ENCODE results near the gene MRTFB.
A peak's percentile ranks its signal among the peaks of the same experiment; 100 is the strongest.

Gene MRTFB

DNA sequence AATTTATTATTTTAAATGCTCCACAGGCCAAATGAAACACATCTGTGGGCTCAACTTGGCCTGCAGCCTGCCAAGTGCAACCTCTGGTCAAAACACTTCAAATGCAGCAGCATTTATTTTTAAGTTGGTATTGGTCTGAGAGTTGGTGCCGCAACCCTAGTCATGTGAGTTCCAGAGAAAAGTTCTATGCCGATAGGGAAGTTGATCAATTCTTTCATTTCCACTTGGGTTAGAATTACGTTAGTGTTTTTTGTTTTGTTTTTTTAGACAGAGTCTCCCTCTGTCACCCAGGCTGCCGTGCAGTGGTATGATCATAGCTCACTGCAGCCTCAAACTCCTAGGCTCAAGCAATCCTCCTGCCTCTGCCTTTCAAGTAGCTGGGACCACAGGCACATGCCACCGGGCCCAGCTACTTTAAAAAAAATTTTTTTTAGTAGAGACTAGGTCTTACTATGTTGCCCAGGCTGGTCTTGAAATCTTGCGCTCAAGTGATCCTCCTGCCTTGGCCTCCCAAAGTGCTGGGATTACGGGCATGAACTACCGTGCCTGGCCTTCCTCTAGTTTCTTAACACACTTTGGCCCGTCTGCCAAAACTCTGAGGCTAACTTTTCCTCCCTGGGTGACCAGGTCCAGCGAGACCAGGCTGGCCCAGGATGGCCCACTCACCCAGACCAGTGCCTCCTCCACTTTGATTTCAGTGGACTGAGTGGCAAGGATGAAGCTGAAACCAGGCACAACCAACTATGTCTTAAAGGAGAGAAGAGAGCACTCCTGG is 221.1 kb downstream of the MRTFB start:
- Histone ChIP-seq H3K4me3 (ENCODE audit: low read length) (no peak overlapping the region), H3K9me3 (ENCODE audit: control insufficient read depth, insufficient read depth, low read length) (no peaks in the 10 kb centered on the region), H3K27me3 (ENCODE audit: control insufficient read depth, insufficient read depth, low read length) (no peaks in the 10 kb centered on the region), H3K36me3 (ENCODE audit: control insufficient read depth, insufficient read depth, low read length) (no peaks in the 10 kb centered on the region), H3K4me1 (ENCODE audit: control insufficient read depth, insufficient read depth, low read length) (no peaks in the 10 kb centered on the region), H3K27ac (ENCODE audit: low read length) (no peak overlapping the region)
- WGBS (ENCODE audit: insufficient coverage, insufficient read length): no CpG with 5 or more reads among the region's 10 CpGs
- DNase-seq (ENCODE audit: low read depth, low spot score): no peak

DNA sequence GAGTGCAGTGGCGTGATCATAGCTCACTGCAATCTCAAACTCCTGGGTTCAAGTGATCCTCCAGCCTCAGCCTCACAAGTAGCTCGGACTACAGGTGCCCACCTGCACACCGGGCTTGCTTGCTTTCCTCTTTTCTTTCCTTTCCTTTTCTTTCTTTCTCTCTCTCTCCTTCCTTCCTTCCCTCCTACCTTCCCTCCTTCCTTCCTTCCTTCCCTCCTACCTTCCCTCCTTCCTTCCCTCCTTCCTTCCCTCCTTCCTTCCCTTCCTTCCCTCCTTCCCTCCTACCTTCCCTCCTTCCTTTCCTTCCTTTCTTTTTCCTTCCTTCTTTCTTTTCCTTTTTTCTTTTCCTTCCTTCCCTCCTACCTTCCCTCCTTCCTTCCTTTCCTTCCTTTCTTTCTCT is 225.5 kb downstream of the MRTFB start:
- no peak for DNase-seq (ENCODE audit: low read depth, low spot score)
- H3K9me3 ChIP-seq (ENCODE audit: control insufficient read depth, insufficient read depth, low read length): no peaks in the 10 kb centered on the region
- H3K27me3 ChIP-seq (ENCODE audit: control insufficient read depth, insufficient read depth, low read length): peaks cover 4% of the 10 kb centered on the region; the same call in 1 of the 2 replicates
- H3K27ac ChIP-seq (ENCODE audit: low read length): no peak overlapping the region
- H3K4me3 ChIP-seq (ENCODE audit: low read length): no peak overlapping the region
- H3K4me1 ChIP-seq (ENCODE audit: control insufficient read depth, insufficient read depth, low read length): peaks cover 2% of the 10 kb centered on the region
- H3K36me3 ChIP-seq (ENCODE audit: control insufficient read depth, insufficient read depth, low read length): no peaks in the 10 kb centered on the region
- WGBS (ENCODE audit: insufficient coverage, insufficient read length): no CpG with 5 or more reads among the region's 3 CpGs

DNA sequence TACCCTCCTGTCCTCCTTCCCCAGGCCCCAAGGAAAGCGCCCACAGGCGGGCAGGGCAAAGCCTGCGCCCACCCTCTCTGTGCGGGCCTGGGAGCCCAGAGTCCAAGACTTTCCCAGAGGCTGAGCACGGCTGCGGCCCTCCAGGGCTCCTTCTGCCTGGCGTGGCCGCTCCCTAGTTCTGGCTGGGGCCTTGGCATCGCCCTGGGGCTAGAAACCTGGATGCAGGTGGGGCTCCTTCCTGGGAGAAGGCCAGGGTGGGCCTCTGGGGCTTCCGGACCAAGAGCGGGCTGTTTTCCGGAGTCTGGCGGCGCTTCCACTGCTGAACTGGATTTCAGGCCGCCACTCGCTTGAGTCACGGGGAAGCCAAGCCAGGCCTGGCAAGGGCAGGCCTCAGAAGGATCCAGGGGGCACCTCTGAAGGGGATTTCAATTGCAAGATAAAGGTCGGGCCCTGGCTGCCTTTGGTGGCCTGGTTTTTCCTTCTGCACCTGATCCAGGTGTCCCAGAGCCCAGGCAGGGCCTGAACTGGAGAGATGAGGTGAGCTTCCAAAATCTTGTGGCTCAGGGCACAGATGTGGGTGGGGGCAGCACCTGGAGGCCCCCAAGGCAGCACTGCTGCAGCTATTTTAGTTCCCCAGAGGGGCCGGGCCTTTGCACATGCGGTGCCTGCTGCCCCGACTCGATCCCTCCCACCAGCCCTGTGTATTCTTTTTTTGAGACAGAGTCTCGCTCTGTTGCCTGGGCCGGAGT is 227.4 kb downstream of the MRTFB start:
- peaks cover 4% of the 10 kb centered on the region; the same call in 1 of the 2 replicates for H3K27me3 ChIP-seq (ENCODE audit: control insufficient read depth, insufficient read depth, low read length)
- no peak overlapping the region for H3K27ac ChIP-seq (ENCODE audit: low read length)
- H3K4me1 ChIP-seq (ENCODE audit: control insufficient read depth, insufficient read depth, low read length): peaks cover 2% of the 10 kb centered on the region
- DNase-seq (ENCODE audit: low read depth, low spot score): no peak
- WGBS (ENCODE audit: insufficient coverage, insufficient read length): no CpG with 5 or more reads among the region's 24 CpGs
- H3K4me3 ChIP-seq (ENCODE audit: low read length): no peak overlapping the region
- no peaks in the 10 kb centered on the region for H3K9me3 ChIP-seq (ENCODE audit: control insufficient read depth, insufficient read depth, low read length)
- H3K36me3 ChIP-seq (ENCODE audit: control insufficient read depth, insufficient read depth, low read length): no peaks in the 10 kb centered on the region

DNA sequence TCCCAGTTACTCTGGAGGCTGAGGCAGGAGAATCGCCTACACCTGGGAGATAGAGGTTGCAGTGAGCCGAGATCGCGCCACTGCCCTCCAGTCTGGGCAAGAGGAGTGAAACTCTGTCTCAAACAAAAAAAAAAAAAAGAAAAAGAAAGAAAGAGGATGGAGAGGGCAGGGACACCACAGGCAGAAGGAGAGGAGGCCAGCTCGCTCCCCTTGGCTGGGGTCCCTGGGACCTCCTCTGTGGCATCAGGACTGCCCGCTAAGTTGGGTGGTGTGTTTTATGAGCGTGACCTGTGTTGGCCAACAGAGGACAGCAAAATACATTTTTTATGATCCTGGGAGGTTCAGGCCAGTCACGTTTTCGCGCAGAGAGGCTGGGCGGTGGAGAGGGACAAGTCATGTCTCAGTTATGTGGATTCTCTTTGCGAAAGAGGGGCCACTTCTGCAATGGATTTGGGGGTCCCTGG is 229.6 kb downstream of the MRTFB start:
- Histone ChIP-seq H3K27me3 (ENCODE audit: control insufficient read depth, insufficient read depth, low read length) (peaks cover 4% of the 10 kb centered on the region; the same call in 1 of the 2 replicates), H3K27ac (ENCODE audit: low read length) (no peak overlapping the region), H3K4me1 (ENCODE audit: control insufficient read depth, insufficient read depth, low read length) (peaks cover 2% of the 10 kb centered on the region), H3K9me3 (ENCODE audit: control insufficient read depth, insufficient read depth, low read length) (no peaks in the 10 kb centered on the region), H3K4me3 (ENCODE audit: low read length) (no peak overlapping the region), H3K36me3 (ENCODE audit: control insufficient read depth, insufficient read depth, low read length) (no peaks in the 10 kb centered on the region)
- WGBS (ENCODE audit: insufficient coverage, insufficient read length): no CpG with 5 or more reads among the region's 12 CpGs
- DNase-seq (ENCODE audit: low read depth, low spot score): no peak

DNA sequence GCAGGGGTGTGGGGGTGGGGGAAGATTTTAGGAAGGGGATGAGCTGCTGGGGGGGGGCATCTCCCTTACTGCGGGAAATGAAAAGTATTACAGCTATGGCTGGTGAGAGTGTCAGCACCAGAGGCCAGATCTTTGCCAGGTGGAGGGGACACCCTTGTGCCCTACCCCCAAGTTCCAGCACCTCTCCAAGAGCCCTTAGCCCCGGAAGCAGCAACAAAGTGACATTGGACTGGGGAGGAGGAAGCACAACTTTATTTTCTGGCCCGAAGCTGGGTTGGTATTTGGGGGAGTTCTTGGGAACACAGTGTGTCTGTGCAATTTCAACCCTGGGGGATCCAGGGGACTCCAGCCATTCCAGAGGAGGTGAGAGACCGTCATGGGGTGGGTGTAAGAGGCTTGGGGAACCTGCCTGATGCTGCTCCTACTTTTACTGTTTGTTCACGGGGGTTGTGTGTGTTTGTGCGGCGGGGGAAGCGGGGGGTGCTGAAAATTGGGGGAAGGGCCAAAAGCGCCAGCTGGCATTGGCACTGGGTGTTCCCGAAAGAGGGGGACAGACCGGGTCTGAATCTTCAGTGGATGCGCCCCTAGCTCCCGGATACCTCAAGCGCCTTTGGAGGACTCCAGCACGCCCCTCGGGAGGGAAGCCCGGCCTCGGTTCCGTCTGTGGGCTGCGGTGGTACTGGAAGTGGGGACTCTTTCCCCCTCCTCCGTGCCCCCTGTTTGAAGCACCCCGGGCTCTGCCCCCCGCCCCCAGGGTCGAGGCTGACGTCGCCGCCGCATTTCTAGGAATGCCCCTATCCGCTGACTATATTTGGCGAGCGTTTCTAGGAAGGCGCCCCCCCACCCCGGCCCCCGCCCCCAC is 230.3 kb downstream of the MRTFB start:
- Histone ChIP-seq H3K4me3 (ENCODE audit: low read length) (peak overlapping the region; percentile 59; the same call in 1 of the 2 replicates), H3K27me3 (ENCODE audit: control insufficient read depth, insufficient read depth, low read length) (peaks cover 4% of the 10 kb centered on the region; the same call in 1 of the 2 replicates), H3K27ac (ENCODE audit: low read length) (no peak overlapping the region), H3K9me3 (ENCODE audit: control insufficient read depth, insufficient read depth, low read length) (no peaks in the 10 kb centered on the region), H3K4me1 (ENCODE audit: control insufficient read depth, insufficient read depth, low read length) (peaks cover 2% of the 10 kb centered on the region), H3K36me3 (ENCODE audit: control insufficient read depth, insufficient read depth, low read length) (no peaks in the 10 kb centered on the region)
- DNase-seq (ENCODE audit: low read depth, low spot score): no peak
- WGBS (ENCODE audit: insufficient coverage, insufficient read length): no CpG with 5 or more reads among the region's 34 CpGs

DNA sequence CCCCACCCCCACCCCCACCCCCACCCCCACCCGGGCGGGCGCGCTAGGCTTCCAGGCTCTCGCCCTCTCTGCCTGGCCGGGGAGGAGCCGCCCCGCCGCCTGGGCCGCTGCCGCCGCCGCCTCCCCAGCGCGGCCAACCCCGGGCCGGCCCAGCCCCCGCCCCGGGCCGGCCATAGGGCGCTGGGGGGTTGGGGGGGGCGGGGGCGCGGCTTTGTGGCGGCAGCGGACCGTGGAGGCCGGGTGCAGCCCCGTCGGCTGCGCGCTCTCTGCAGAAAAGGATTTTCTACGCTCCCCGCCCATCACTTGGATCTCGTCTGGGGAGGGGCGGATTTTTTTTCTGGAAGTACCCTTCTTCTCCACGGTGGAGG is 230.9 kb downstream of the MRTFB start:
- no CpG with 5 or more reads among the region's 37 CpGs for WGBS (ENCODE audit: insufficient coverage, insufficient read length)
- H3K9me3 ChIP-seq (ENCODE audit: control insufficient read depth, insufficient read depth, low read length): no peaks in the 10 kb centered on the region
- no peak for DNase-seq (ENCODE audit: low read depth, low spot score)
- H3K36me3 ChIP-seq (ENCODE audit: control insufficient read depth, insufficient read depth, low read length): no peaks in the 10 kb centered on the region
- H3K27ac ChIP-seq (ENCODE audit: low read length): no peak overlapping the region
- peak overlapping the region; percentile 100 for H3K4me3 ChIP-seq (ENCODE audit: low read length)
- peaks cover 4% of the 10 kb centered on the region; the same call in 1 of the 2 replicates for H3K27me3 ChIP-seq (ENCODE audit: control insufficient read depth, insufficient read depth, low read length)
- peaks cover 5% of the 10 kb centered on the region for H3K4me1 ChIP-seq (ENCODE audit: control insufficient read depth, insufficient read depth, low read length)

DNA sequence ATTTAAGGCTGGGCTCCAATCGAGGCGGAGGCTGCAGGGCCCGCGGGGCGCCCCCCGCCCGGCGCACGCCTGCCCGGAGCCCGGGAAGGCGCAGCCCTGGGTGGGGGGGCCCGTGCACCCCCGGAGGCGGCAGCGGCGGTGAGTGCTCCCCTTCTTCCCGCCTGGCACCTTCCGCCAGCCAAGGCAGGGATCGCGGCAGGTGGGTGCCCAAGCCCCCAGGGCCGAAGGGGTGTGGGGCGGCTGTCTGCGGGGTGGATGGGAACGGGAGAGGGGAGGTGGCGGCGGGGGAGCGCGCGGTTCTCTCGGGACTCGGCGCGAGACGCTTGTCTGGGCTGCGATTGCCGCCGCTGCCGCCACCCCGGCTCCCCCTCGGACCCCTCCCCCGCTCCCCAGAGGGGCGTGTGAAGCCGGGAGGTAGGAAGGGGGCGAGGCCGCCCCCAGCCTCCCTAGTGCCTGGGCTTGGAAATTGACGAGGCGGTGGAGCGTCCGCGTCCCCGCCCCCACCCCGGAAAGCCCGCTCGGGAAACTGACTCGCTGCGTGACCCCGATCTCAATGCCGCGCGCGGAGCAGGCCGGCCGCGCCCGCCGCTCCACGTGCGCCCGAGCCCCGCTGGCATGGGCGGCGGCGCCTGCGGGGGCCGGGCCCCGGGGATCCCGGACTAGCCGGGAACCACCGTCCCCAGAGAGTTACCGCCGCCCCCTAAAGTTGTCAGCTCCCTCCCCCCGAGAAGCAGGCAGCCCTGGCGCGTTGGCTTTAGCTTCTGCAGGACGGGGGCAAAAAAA is 231.5 kb downstream of the MRTFB start:
- no peak overlapping the region for H3K27ac ChIP-seq (ENCODE audit: low read length)
- no peaks in the 10 kb centered on the region for H3K36me3 ChIP-seq (ENCODE audit: control insufficient read depth, insufficient read depth, low read length)

DNA sequence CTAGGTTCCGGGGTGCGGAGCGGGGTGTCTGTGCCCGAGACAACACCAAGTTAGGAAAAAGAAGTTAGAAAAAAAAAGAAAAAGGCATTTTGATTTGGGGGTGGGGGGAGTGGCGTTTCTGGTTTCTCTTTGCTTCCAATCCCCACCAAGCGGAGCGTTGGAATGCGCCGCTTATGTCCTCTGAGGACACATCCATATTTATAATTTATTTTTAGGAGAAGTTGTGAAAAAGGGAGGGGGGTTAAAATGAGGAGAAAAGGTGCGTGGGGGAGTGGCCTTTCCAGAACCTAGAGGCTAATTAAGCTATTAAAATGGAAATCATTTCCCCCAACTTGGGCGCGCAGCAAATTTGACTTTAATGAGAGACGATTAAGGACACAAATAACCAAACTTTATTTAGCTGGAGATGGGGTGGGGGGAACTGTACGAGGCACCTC is 232.1 kb downstream of the MRTFB start:
- Histone ChIP-seq H3K27me3 (ENCODE audit: control insufficient read depth, insufficient read depth, low read length) (peaks cover 4% of the 10 kb centered on the region; the same call in 1 of the 2 replicates), H3K4me3 (ENCODE audit: low read length) (peak overlapping the region; percentile 100; the same call in 1 of the 2 replicates), H3K9me3 (ENCODE audit: control insufficient read depth, insufficient read depth, low read length) (no peaks in the 10 kb centered on the region), H3K27ac (ENCODE audit: low read length) (no peak overlapping the region), H3K36me3 (ENCODE audit: control insufficient read depth, insufficient read depth, low read length) (no peaks in the 10 kb centered on the region), H3K4me1 (ENCODE audit: control insufficient read depth, insufficient read depth, low read length) (peaks cover 7% of the 10 kb centered on the region)
- no peak for DNase-seq (ENCODE audit: low read depth, low spot score)
- WGBS (ENCODE audit: insufficient coverage, insufficient read length): no CpG with 5 or more reads among the region's 14 CpGs

More for the DNA sequence above, 231.5 kb downstream of the MRTFB start:
- H3K9me3 ChIP-seq (ENCODE audit: control insufficient read depth, insufficient read depth, low read length): no peaks in the 10 kb centered on the region
- peaks cover 5% of the 10 kb centered on the region for H3K4me1 ChIP-seq (ENCODE audit: control insufficient read depth, insufficient read depth, low read length)
- H3K4me3 ChIP-seq (ENCODE audit: low read length): peak overlapping the region; percentile 100
- no peak for DNase-seq (ENCODE audit: low read depth, low spot score)
- peaks cover 4% of the 10 kb centered on the region; the same call in 1 of the 2 replicates for H3K27me3 ChIP-seq (ENCODE audit: control insufficient read depth, insufficient read depth, low read length)
- WGBS (ENCODE audit: insufficient coverage, insufficient read length): no CpG with 5 or more reads among the region's 86 CpGs

DNA sequence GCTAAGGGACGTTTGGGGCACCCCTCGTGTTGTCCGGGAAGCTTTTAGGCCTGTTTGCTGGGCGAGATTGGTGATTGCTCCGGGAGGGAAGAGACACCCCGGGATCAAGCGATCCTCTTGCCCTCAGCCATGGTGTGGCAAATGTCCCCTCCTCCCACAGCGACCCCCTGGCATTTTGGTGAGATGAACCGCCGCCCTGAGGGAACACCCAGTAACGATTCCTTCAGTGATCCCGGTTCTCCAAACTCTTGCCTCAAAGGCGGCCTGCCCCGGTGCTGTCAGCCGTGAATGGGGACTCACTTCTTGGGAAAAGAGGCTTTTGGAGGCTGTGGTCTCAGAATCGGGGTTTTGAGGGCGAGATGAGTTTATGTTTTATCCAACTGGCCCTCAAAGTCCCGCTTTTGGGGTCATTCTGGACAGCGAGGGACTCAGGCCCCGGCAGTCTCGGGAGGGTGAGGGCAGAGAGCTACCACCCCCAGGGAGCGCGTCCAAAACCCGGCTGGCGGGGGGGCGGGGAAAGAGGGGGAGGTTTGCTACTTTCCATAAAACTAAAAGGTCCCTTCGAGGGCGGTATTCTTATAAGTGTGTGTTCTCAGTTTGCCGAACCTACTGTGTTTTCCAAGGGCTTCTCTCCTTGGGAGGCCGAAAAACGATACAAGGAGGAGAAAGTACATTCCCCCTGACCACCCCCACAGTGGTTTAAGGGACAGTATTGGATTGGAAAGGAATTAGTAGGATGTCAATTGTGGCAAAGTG is 232.7 kb downstream of the MRTFB start:
- no peak for DNase-seq (ENCODE audit: low read depth, low spot score)
- no peak overlapping the region for H3K27ac ChIP-seq (ENCODE audit: low read length)
- peaks cover 8% of the 10 kb centered on the region for H3K4me1 ChIP-seq (ENCODE audit: control insufficient read depth, insufficient read depth, low read length)
- no peaks in the 10 kb centered on the region for H3K36me3 ChIP-seq (ENCODE audit: control insufficient read depth, insufficient read depth, low read length)
- H3K9me3 ChIP-seq (ENCODE audit: control insufficient read depth, insufficient read depth, low read length): no peaks in the 10 kb centered on the region
- no CpG with 5 or more reads among the region's 31 CpGs for WGBS (ENCODE audit: insufficient coverage, insufficient read length)
- H3K4me3 ChIP-seq (ENCODE audit: low read length): peak overlapping the region; percentile 100; the same call in 1 of the 2 replicates
- peaks cover 4% of the 10 kb centered on the region; the same call in 1 of the 2 replicates for H3K27me3 ChIP-seq (ENCODE audit: control insufficient read depth, insufficient read depth, low read length)
